NCI-H2227 (cell line): ENCODE data around the gene PPAN.

ENCODE experiments used
- DNase-seq: peaks from one replicate; lab custom pipeline; 2025; ENCODE audit not compliant: unreplicated experiment; lab: John Stamatoyannopoulos, UW

Gene PPAN

GRCh38 chr19:10138879-10139795 is 33.0 kb downstream of the PPAN start:
- no peak for DNase-seq

GRCh38 chr19:10139952-10140351 is 33.8 kb downstream of the PPAN start:
- no peak for DNase-seq

- no peak for DNase-seq
Measured at GRCh38 chr19:10141479-10141878, 35.3 kb downstream of the PPAN start.

- no peak for DNase-seq
Measured at GRCh38 chr19:10141973-10142372, 35.8 kb downstream of the PPAN start.

- DNase-seq = no peak
Measured at GRCh38 chr19:10142701-10143375, 36.7 kb downstream of the PPAN start.

- DNase-seq = no peak
Measured at GRCh38 chr19:10143681-10144080, 37.5 kb downstream of the PPAN start.

- no peak for DNase-seq
Measured at GRCh38 chr19:10144361-10144760, 38.2 kb downstream of the PPAN start.

- DNase-seq = no peak
Measured at GRCh38 chr19:10145031-10145430, 38.9 kb downstream of the PPAN start.

GRCh38 chr19:10146142-10146541 is 40.0 kb downstream of the PPAN start:
- DNase-seq = no peak

- no peak for DNase-seq
Measured at GRCh38 chr19:10149427-10149826, 43.3 kb downstream of the PPAN start.

GRCh38 chr19:10151521-10151920 is 45.4 kb downstream of the PPAN start:
- no peak for DNase-seq

GRCh38 chr19:10152100-10152499 is 45.9 kb downstream of the PPAN start:
- DNase-seq = no peak

- no peak for DNase-seq
Measured at GRCh38 chr19:10155839-10156238, 49.7 kb downstream of the PPAN start.

GRCh38 chr19:10158071-10158470 is 51.9 kb downstream of the PPAN start:
- no peak for DNase-seq

GRCh38 chr19:10158485-10158884 is 52.3 kb downstream of the PPAN start:
- DNase-seq = no peak

GRCh38 chr19:10159610-10160009 is 53.4 kb downstream of the PPAN start:
- no peak for DNase-seq
